ENCODE results near the gene BBS12. TPM values are rescaled to one million over a fixed set of nuclear protein-coding genes. Genes with fewer than 3 reads are reported as not detected.

Gene BBS12
- total and polyA plus RNA-seq, 4 donors, result 2.5 to 3.8 (median 3.0) TPM

DNA sequence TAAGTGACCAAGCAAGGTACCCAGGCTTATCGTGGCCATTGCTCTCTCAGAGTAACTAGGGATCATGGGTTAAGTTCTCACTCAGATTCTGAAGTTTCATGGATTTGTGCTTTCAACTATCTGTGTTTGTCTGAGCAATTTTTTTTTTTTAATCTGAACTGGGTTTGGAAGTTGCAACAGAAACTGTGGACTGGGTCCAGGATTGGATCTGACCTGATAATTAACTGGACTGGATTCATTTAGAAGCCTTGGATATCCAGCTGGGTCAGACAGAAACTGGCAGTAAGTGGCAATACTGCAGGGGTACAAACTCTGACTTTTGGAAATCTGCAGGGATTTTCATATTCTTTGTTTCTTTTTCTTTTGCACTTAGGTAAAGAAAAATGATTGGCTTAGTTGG is 55.4 kb downstream of the BBS12 start:
- H3K9me3 ChIP-seq (ENCODE audit: control insufficient read depth, low read length), result no peaks in the 10 kb centered on the region
- no peak for DNase-seq
- H3K27me3 ChIP-seq (ENCODE audit: control insufficient read depth in 1 of 2, insufficient read depth in 2 of 2, low read length in 1 of 2), result no peaks in the 10 kb centered on the region
- H3K4me1 ChIP-seq (ENCODE audit: control insufficient read depth in 1 of 2, insufficient read depth in 2 of 2, low read length in 2 of 2), result no peaks in the 10 kb centered on the region
- no peak overlapping the region for H3K27ac ChIP-seq (ENCODE audit: low read depth in 1 of 2, low read length in 2 of 2)
- H3K4me3 ChIP-seq (ENCODE audit: low read length in 2 of 2), result no peak overlapping the region
- intact Hi-C loops (cut with DNase I), result no loop called here
- ATAC-seq (ENCODE audit: low FRiP score), result no peak
- WGBS, 2 donors, result 75 to 76% methylated on average over 1 of the region's 1 CpG
- no peaks in the 10 kb centered on the region for H3K36me3 ChIP-seq (ENCODE audit: control insufficient read depth in 1 of 2, insufficient read depth in 2 of 2, low read length in 1 of 2)

DNA sequence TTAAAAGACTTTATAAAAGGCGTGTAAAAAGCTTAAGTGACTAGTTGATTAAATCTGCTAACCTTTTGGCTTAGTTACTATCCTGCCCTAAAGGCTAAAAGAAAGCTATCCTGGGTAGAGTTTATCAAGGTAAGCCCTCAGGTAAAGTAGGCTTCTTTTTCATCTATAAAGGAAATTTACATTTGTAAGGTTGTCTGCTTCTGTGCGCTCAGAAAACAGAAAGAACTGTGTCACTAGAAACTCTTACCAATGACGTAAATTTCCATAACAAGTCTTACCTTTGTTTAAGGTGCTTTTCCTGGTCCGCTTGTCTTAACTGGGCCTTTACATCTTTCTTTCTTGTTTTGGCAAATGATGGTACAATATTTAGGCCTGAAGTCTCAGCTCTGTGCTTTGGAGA is 56.4 kb downstream of the BBS12 start:
- no peaks in the 10 kb centered on the region for H3K36me3 ChIP-seq (ENCODE audit: control insufficient read depth in 1 of 2, insufficient read depth in 2 of 2, low read length in 1 of 2)

DNA sequence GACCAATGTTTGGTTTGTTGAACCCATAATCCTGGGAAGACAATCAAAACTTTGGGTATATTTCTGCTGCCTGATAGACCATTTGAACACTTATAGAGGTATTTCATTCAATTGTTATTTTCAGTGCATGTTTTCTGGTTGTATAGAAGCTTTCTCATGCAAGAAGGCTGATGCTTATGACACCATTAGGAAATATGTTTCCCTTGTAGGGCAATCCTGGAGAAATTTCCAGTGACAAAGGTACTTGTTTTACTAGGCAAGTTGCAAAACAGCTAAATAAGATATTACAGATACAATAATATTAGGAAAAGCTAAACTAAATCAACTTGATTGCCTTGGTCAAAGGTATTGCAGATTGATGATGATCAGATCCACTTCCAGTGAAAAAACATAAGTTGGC is 61.3 kb downstream of the BBS12 start:
- ATAC-seq (ENCODE audit: low FRiP score) (no peak), DNase-seq (no peak)
- Histone ChIP-seq H3K4me1 (ENCODE audit: control insufficient read depth in 1 of 2, insufficient read depth in 2 of 2, low read length in 2 of 2) (no peaks in the 10 kb centered on the region), H3K27ac (ENCODE audit: low read depth in 1 of 2, low read length in 2 of 2) (no peak overlapping the region), H3K36me3 (ENCODE audit: control insufficient read depth in 1 of 2, insufficient read depth in 2 of 2, low read length in 1 of 2) (no peaks in the 10 kb centered on the region), H3K4me3 (ENCODE audit: low read length in 2 of 2) (no peak overlapping the region), H3K9me3 (ENCODE audit: control insufficient read depth, low read length) (no peaks in the 10 kb centered on the region), H3K27me3 (ENCODE audit: control insufficient read depth in 1 of 2, insufficient read depth in 2 of 2, low read length in 1 of 2) (no peaks in the 10 kb centered on the region)
- intact Hi-C loops (cut with DNase I), result no loop called here

More for the DNA sequence above, 56.4 kb downstream of the BBS12 start:
- no peak overlapping the region for H3K4me3 ChIP-seq (ENCODE audit: low read length in 2 of 2)
- intact Hi-C loops (cut with DNase I), result no loop called here
- 96% methylated on average over 4 of the region's 4 CpGs for WGBS, 2 donors
- no peaks in the 10 kb centered on the region for H3K27me3 ChIP-seq (ENCODE audit: control insufficient read depth in 1 of 2, insufficient read depth in 2 of 2, low read length in 1 of 2)
- no peaks in the 10 kb centered on the region for H3K9me3 ChIP-seq (ENCODE audit: control insufficient read depth, low read length)
- no peak overlapping the region for H3K27ac ChIP-seq (ENCODE audit: low read depth in 1 of 2, low read length in 2 of 2)
- DNase-seq, result no peak
- no peak for ATAC-seq (ENCODE audit: low FRiP score)
- H3K4me1 ChIP-seq (ENCODE audit: control insufficient read depth in 1 of 2, insufficient read depth in 2 of 2, low read length in 2 of 2), result no peaks in the 10 kb centered on the region

Other genes with a start within 250 kb of the BBS12 start
- not detected for gene IL21, start 111.6 kb upstream of the BBS12 start, total RNA-seq
- gene IL21, start 111.6 kb upstream of the BBS12 start, polyA plus RNA-seq, result not detected
- gene FGF2, start 94.1 kb downstream of the BBS12 start, total RNA-seq, result 10 to 100 TPM; 31.7 to 35.9 TPM
- 10 to 100 TPM in 1 of 2 donors, 1 to 10 TPM in 1; 8.8 to 12.6 TPM for gene FGF2, start 94.1 kb downstream of the BBS12 start, polyA plus RNA-seq
- 1 to 10 TPM; 4.0 to 5.9 TPM for gene NUDT6, start 189.9 kb downstream of the BBS12 start, total RNA-seq
- 1 to 10 TPM; 6.5 to 8.4 TPM for gene NUDT6, start 189.9 kb downstream of the BBS12 start, polyA plus RNA-seq